Measurements from ENCODE around the gene ZNF302. TPM values are rescaled to one million over a fixed set of nuclear protein-coding genes. Genes with fewer than 3 reads are reported as not detected.

Gene ZNF302
- total and polyA plus RNA-seq, 9 donors: 41.7 to 59.4 (median 48.3) TPM

GRCh38 chr19:34722353-34722752, 44.9 kb downstream of the ZNF302 start:
- no peak overlapping the region for H3K27ac ChIP-seq (ENCODE audit: low read length)
- 39% methylated on average over 9 of the region's 11 CpGs for WGBS (ENCODE audit: insufficient coverage)
- no peaks in the 10 kb centered on the region for H3K36me3 ChIP-seq (ENCODE audit: control insufficient read depth, insufficient read depth, low read length)
- H3K4me3 ChIP-seq (ENCODE audit: low read length): no peak overlapping the region
- DNase-seq: no peak
- no peaks in the 10 kb centered on the region for H3K4me1 ChIP-seq (ENCODE audit: control insufficient read depth, insufficient read depth, low read length)
- no peaks in the 10 kb centered on the region for H3K9me3 ChIP-seq (replicated peaks; ENCODE audit: control insufficient read depth, low read depth, low read length)
- H3K27me3 ChIP-seq (ENCODE audit: control insufficient read depth, insufficient read depth, low read length): peaks cover 6% of the 10 kb centered on the region

GRCh38 chr19:34725400-34725799, 47.9 kb downstream of the ZNF302 start:
- H3K27ac ChIP-seq (ENCODE audit: low read length): no peak overlapping the region
- H3K4me3 ChIP-seq (ENCODE audit: low read length): no peak overlapping the region
- DNase-seq: no peak
- no peaks in the 10 kb centered on the region for H3K4me1 ChIP-seq (ENCODE audit: control insufficient read depth, insufficient read depth, low read length)
- H3K36me3 ChIP-seq (ENCODE audit: control insufficient read depth, insufficient read depth, low read length): no peaks in the 10 kb centered on the region
- H3K9me3 ChIP-seq (replicated peaks; ENCODE audit: control insufficient read depth, low read depth, low read length): no peaks in the 10 kb centered on the region
- 27% methylated on average over 5 of the region's 6 CpGs for WGBS (ENCODE audit: insufficient coverage)
- peaks cover 6% of the 10 kb centered on the region for H3K27me3 ChIP-seq (ENCODE audit: control insufficient read depth, insufficient read depth, low read length)

- 78% methylated on average over 8 of the region's 11 CpGs for WGBS (ENCODE audit: insufficient coverage)
- H3K9me3 ChIP-seq (replicated peaks; ENCODE audit: control insufficient read depth, low read depth, low read length): no peaks in the 10 kb centered on the region
- no peak overlapping the region for H3K4me3 ChIP-seq (ENCODE audit: low read length)
- peaks cover 10% of the 10 kb centered on the region for H3K36me3 ChIP-seq (ENCODE audit: control insufficient read depth, insufficient read depth, low read length)
- peaks cover 17% of the 10 kb centered on the region for H3K4me1 ChIP-seq (ENCODE audit: control insufficient read depth, insufficient read depth, low read length)
- H3K27ac ChIP-seq (ENCODE audit: low read length): no peak overlapping the region
- H3K27me3 ChIP-seq (ENCODE audit: control insufficient read depth, insufficient read depth, low read length): no peaks in the 10 kb centered on the region
- peak; percentile 8 for DNase-seq
Observed at GRCh38 chr19:34731019-34731829, 53.7 kb downstream of the ZNF302 start.

- Histone ChIP-seq H3K36me3 (ENCODE audit: control insufficient read depth, insufficient read depth, low read length) (peaks cover 10% of the 10 kb centered on the region), H3K9me3 (replicated peaks; ENCODE audit: control insufficient read depth, low read depth, low read length) (no peaks in the 10 kb centered on the region), H3K27ac (ENCODE audit: low read length) (no peak overlapping the region), H3K27me3 (ENCODE audit: control insufficient read depth, insufficient read depth, low read length) (no peaks in the 10 kb centered on the region), H3K4me3 (ENCODE audit: low read length) (no peak overlapping the region), H3K4me1 (ENCODE audit: control insufficient read depth, insufficient read depth, low read length) (peaks cover 17% of the 10 kb centered on the region)
- peak; percentile 7 for DNase-seq
- WGBS (ENCODE audit: insufficient coverage): 92% methylated on average over 6 of the region's 7 CpGs
Observed at GRCh38 chr19:34731964-34732363, 54.5 kb downstream of the ZNF302 start.

- H3K27ac ChIP-seq (ENCODE audit: low read length): peak overlapping the region; percentile 96
Observed at GRCh38 chr19:34732612-34733211, 55.2 kb downstream of the ZNF302 start.

GRCh38 chr19:34733266-34733745, 55.8 kb downstream of the ZNF302 start:
- peak overlapping the region; percentile 96 for H3K27ac ChIP-seq (ENCODE audit: low read length)
- peak overlapping the region; percentile 72 for H3K4me3 ChIP-seq (ENCODE audit: low read length)
- 1% methylated on average over 12 of the region's 13 CpGs for WGBS (ENCODE audit: insufficient coverage)
- peaks cover 14% of the 10 kb centered on the region for H3K36me3 ChIP-seq (ENCODE audit: control insufficient read depth, insufficient read depth, low read length)
- no peaks in the 10 kb centered on the region for H3K27me3 ChIP-seq (ENCODE audit: control insufficient read depth, insufficient read depth, low read length)
- DNase-seq: peak; percentile 91
- H3K4me1 ChIP-seq (ENCODE audit: control insufficient read depth, insufficient read depth, low read length): peaks cover 17% of the 10 kb centered on the region
- peaks cover 7% of the 10 kb centered on the region for H3K9me3 ChIP-seq (replicated peaks; ENCODE audit: control insufficient read depth, low read depth, low read length)

More at GRCh38 chr19:34732612-34733211, 55.2 kb downstream of the ZNF302 start:
- DNase-seq: peak; percentile 11
- H3K9me3 ChIP-seq (replicated peaks; ENCODE audit: control insufficient read depth, low read depth, low read length): peaks cover 3% of the 10 kb centered on the region
- WGBS (ENCODE audit: insufficient coverage): 19% methylated on average over 7 of the region's 15 CpGs
- H3K4me1 ChIP-seq (ENCODE audit: control insufficient read depth, insufficient read depth, low read length): peaks cover 17% of the 10 kb centered on the region
- H3K36me3 ChIP-seq (ENCODE audit: control insufficient read depth, insufficient read depth, low read length): peaks cover 13% of the 10 kb centered on the region
- no peaks in the 10 kb centered on the region for H3K27me3 ChIP-seq (ENCODE audit: control insufficient read depth, insufficient read depth, low read length)
- H3K4me3 ChIP-seq (ENCODE audit: low read length): peak overlapping the region; percentile 72

- peak; percentile 97 for DNase-seq
- H3K27me3 ChIP-seq (ENCODE audit: control insufficient read depth, insufficient read depth, low read length): no peaks in the 10 kb centered on the region
- H3K36me3 ChIP-seq (ENCODE audit: control insufficient read depth, insufficient read depth, low read length): peaks cover 18% of the 10 kb centered on the region
- peaks cover 11% of the 10 kb centered on the region for H3K9me3 ChIP-seq (replicated peaks; ENCODE audit: control insufficient read depth, low read depth, low read length)
- under 1% methylated on average over 60 of the region's 67 CpGs for WGBS (ENCODE audit: insufficient coverage)
- peak within 1 kb of the TSS; percentile 96 for H3K27ac ChIP-seq (ENCODE audit: low read length)
- H3K4me3 ChIP-seq (ENCODE audit: low read length): peak within 1 kb of the TSS; percentile 72
- H3K4me1 ChIP-seq (ENCODE audit: control insufficient read depth, insufficient read depth, low read length): peaks cover 17% of the 10 kb centered on the region
Observed at GRCh38 chr19:34733746-34734536, 56.5 kb downstream of the ZNF302 start, which contains the start of gene ZNF181. ZNF181 (plus strand) TSS chr19:34734243; CDS start chr19:34735038, 795 bp downstream.

GRCh38 chr19:34734537-34735103, 57.1 kb downstream of the ZNF302 start:
- no peak for DNase-seq
- H3K27me3 ChIP-seq (ENCODE audit: control insufficient read depth, insufficient read depth, low read length): no peaks in the 10 kb centered on the region
- H3K4me3 ChIP-seq (ENCODE audit: low read length): peak overlapping the region; percentile 72
- WGBS (ENCODE audit: insufficient coverage): 9% methylated on average over 13 of the region's 16 CpGs
- H3K36me3 ChIP-seq (ENCODE audit: control insufficient read depth, insufficient read depth, low read length): peaks cover 23% of the 10 kb centered on the region
- H3K27ac ChIP-seq (ENCODE audit: low read length): peak overlapping the region; percentile 96
- H3K9me3 ChIP-seq (replicated peaks; ENCODE audit: control insufficient read depth, low read depth, low read length): peaks cover 15% of the 10 kb centered on the region
- H3K4me1 ChIP-seq (ENCODE audit: control insufficient read depth, insufficient read depth, low read length): peaks cover 17% of the 10 kb centered on the region

Measured in muscle of leg (tissue), 11 donors.